ENCODE results near the gene CR1.
"Not testable (repeated sequence)": the region's sequence is repeated elsewhere in the genome, so short reads cannot be mapped to it uniquely, and the experiment has no call there.

CR1 gene

DNA sequence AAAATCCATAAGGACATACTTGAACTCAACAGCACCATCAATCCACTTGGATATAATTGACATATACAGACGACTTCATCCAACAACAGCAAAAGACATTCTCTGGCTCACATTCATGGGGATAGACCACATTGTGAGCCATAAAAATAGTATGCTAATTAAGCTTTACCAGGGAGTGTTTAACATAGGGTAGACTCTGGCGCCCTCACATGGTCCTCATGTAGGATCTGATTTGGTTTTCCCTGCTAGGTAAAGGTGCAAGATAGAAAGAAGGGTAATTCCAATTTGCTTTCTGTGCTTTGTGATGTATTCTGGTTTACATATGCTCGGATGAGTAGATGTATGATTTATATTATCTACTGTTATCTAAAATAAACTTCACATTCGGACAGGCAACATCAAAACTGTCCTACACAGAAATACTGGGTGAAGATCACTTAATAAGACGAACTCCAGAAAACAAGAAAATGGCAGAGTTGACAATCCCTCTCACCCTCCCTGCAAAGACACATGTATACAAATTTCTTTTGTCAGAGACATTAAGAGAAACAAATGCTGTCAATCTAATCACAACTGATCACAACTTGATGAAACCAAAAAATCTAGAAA lies 176.7 kb downstream of the CR1 start:
- DNase-seq (ENCODE audit: low read depth, low spot score): no peak

DNA sequence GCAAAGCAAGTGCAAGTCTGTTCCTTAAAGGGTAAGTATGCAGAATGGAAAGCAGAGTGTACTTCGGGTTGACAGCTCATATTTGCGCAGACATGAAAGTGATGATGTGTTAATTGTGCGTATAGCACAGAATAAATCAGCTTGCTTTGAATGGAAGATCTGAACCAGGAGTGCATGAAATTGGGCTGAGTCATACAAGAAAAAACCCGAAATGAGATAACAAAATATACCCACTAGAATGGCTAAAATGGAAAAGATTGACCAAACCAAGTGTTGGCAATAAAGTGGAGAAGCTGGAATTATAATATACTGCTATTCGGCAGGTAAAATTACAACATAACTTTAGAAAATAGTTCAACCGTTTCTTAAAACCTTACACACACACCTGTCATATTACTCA lies 177.4 kb downstream of the CR1 start:
- DNase-seq (ENCODE audit: low read depth, low spot score): no peak

DNA sequence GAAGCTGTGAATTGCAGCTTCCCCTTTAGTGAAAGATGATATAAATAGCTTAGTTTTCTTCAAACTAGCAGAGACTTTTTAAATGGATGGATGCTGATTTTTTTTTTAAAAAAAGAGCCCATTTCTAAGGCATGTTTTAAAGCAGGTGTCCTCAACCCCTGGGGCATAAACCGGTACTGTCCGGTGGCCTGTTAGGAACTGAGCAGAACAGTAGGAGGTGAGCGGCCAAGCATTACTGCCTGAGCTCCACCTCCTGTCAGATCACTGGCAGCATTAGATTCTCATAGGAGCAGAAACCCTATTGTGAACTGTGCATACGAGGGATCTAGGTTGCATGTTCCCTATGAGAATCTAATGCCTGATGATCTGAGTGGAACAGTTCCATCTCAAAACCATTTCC lies 180.2 kb downstream of the CR1 start:
- no peak for DNase-seq (ENCODE audit: low read depth, low spot score)

DNA sequence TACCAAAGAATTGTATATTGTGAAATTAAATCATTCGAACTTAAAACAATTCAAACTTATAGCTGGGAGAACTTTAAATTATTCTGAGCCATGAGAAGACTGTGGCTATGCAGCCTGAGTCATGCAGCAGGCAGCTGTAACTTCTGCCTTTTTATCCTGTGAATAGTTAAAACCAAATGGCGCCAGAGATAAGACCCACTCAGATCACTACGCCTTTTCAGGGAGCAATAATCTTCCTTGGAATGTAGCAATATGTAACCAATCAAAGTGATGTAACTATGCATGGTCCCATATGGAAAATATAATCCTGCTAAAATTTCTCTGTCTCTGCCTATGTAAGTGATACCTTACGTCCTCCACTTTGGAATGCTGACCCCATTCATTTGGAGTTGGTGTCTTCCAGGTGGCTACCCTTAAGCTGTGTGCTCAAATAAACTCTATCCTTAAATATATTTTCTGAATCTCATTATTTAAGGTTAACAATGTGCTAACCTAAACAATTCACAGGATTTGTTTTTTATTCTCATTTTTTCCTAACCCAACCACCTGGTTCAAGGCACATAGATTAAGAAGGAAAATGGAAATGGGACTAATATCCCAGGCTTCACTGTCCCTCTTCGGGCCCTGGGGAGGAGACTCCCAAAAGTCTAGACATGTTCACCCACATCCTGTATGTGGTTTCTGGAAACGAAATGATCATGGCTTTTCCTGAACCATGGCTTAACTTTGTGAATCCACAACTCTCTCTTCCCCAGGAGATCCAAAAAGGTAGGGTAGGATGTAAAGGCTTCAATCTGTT lies 184.8 kb downstream of the CR1 start:
- DNase-seq (ENCODE audit: low read depth, low spot score): not testable (repeated sequence)

DNA sequence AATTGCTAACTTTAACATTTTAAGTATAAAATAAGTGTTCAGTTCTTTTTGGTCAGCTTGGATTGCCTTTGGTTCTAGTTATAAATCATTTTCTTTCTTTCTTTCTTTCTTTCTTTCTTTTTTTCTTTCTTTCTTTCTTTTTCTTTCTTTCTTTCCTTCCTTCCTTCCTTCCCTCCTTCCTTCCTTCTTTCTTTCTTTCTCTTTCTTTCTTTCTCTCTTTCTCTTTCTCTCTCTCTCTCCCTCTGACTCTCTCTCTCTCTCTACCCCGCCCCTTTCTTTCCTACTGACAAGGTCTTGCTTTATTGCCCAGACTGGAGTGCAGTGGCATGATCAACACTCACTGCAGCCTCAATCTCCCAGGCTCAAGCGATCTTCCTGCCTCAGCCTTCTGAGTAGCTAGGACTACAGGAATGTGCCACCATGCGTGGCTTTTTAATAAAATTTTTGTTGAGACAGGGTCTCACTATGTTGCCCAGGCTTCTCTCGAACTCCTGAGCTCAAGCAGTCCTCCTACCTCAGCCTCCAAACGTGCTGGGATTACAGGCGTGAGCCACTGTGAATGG lies 187.0 kb downstream of the CR1 start:
- not testable (repeated sequence) for DNase-seq (ENCODE audit: low read depth, low spot score)

DNA sequence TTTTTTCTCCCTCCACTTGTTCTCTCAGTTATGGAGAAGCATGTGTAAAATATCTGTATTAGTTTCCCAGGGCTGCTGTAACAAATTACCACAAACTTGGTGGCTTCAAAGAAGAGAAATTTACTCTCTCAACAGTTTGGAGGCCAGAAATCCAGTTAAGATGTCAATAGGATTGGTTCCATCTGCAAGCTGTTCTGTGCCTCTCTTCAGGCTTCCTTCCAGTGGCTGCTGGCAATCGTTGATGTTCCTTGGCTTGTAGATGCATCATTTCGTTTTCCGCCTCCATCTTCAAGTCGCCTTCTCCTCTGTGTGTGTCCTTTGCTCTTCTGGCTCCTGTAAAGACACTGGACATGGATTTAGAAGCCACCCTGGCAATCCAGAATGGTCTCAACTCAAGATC lies 194.6 kb downstream of the CR1 start:
- not testable (repeated sequence) for DNase-seq (ENCODE audit: low read depth, low spot score)

DNA sequence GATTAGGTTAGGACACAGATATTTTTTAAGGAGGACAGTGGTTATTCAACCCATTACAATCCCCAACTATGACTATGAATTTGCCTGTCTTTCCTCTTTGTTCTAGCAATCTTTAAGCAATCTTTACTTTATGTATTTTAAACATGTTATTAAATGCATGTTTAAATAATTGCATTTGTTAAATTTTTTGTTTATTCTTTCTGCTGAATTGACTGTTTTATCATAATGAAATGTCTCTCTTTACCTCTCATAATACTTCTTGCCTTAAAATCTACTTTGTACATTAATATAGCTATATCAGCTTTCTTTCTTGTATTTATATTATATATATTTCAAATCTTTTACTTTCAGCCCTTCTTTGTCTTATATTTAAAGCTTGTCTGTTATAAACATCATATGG lies 195.1 kb downstream of the CR1 start:
- no peak for DNase-seq (ENCODE audit: low read depth, low spot score)
